Activated naive CD8-positive, alpha-beta T cell treated with anti-CD3 and anti-CD28 coated beads for 36 hours (primary cell): Measurements from ENCODE around the gene HOXB3. TPM values are rescaled to one million over a fixed set of nuclear protein-coding genes. Genes with fewer than 3 reads are reported as not detected.

ENCODE experiments used
- DNase-seq: peaks from one replicate; pipeline ENCODE4 v3.0.0; 2021
- H3K27ac Mint-ChIP-seq: one replicate; pipeline ENCODE4 v1.8.0; 2022; ENCODE audit warnings: mild to moderate bottlenecking, moderate library complexity, mixed read lengths
- H3K27me3 Mint-ChIP-seq: one replicate; pipeline ENCODE4 v1.8.0; 2022; ENCODE audit warnings: mild to moderate bottlenecking, mixed read lengths
- H3K36me3 Mint-ChIP-seq: one replicate; pipeline ENCODE4 v1.8.0; 2021; ENCODE audit warnings: mild to moderate bottlenecking, mixed read lengths
- H3K4me1 Mint-ChIP-seq: one replicate; pipeline ENCODE4 v1.8.0; 2021; ENCODE audit warnings: mixed read lengths
- H3K4me3 Mint-ChIP-seq: one replicate; pipeline ENCODE4 v1.8.0; 2022; ENCODE audit warnings: mild to moderate bottlenecking, moderate library complexity, mixed read lengths
- H3K9me3 Mint-ChIP-seq: one replicate; pipeline ENCODE4 v1.8.0; 2022; ENCODE audit warnings: mixed read lengths
- total RNA-seq, 2 experiments: library from RNA; stranded (reverse); gene quantifications; one replicate each; pipeline ENCODE4 v1.2.3, GENCODE V29; 2021

The HOXB3 gene
- total RNA-seq, 2 experiments from 2014 or later: 1.4 to 2.0 TPM

DNA sequence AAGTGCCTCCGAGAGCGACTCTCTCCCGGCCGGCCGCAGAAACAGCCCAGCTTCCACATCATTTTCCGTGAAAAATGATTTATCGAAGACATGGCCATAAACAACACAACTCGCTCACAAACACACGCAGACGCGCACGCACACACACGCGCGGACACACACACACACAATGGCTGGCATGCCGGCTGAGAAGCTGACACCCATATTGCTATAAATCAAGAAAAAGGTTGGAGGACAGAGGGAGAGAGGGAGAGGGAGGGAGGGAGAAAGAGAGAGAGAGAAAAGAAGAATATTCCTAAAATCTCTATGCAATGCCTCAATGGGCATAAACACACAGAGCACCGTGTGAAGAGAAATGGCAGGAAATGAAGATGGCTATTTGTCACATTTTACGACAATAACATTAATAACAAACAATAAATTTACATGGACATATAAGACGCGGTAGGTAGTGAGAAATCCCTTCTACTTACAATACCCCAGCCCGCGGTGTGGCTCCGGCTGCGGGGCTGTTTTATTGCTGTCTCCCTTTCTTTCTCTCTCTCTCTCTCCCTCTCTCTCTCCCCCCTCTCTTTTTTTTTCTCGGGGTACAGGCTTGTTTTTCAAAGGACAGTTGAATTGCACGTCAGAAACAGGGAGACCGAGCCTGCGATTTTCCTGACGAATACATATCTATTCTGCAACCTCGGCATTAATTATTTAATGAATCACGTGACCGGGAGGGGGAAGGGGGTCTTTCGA lies 21.4 kb downstream of the HOXB3 start:
- H3K9me3 Mint-ChIP-seq: no peaks in the 10 kb centered on the region
- peaks cover 1% of the 10 kb centered on the region for H3K4me1 Mint-ChIP-seq
- no peaks in the 10 kb centered on the region for H3K36me3 Mint-ChIP-seq
- peaks cover 3% of the 10 kb centered on the region for H3K27me3 Mint-ChIP-seq
- peak overlapping the region; percentile 9 for H3K4me3 Mint-ChIP-seq
- no peak overlapping the region for H3K27ac Mint-ChIP-seq
- DNase-seq: no peak

GRCh38 chr17:48567646-48568354 lies 22.2 kb downstream of the HOXB3 start:
- peaks cover 1% of the 10 kb centered on the region for H3K4me1 Mint-ChIP-seq
- no peak for DNase-seq
- no peak overlapping the region for H3K27ac Mint-ChIP-seq
- H3K36me3 Mint-ChIP-seq: no peaks in the 10 kb centered on the region
- H3K4me3 Mint-ChIP-seq: no peak overlapping the region
- no peaks in the 10 kb centered on the region for H3K9me3 Mint-ChIP-seq
- H3K27me3 Mint-ChIP-seq: peaks cover 9% of the 10 kb centered on the region

DNA sequence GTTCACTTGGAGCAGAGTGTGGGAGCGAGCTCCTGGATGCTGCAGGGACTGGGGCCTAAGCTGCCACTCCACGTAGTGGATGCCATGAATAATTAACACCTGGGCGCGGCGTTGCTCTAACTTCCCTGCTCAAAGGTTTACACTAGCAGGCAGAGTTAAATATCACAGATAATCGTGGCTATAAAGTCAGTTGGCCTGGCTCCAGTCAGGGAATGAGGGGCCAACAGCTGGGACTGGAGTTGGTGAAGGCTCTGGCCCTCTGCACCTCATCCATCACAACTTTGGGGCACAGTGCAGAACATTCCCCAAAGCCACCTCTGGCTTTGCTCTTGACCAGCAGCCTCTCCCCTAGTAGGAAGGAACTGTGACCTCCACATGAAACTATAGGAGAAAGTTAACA lies 22.8 kb downstream of the HOXB3 start:
- peaks cover 14% of the 10 kb centered on the region for H3K27me3 Mint-ChIP-seq
- H3K4me3 Mint-ChIP-seq: no peak overlapping the region
- peaks cover 1% of the 10 kb centered on the region for H3K4me1 Mint-ChIP-seq
- no peak overlapping the region for H3K27ac Mint-ChIP-seq
- H3K36me3 Mint-ChIP-seq: no peaks in the 10 kb centered on the region
- no peak for DNase-seq
- no peaks in the 10 kb centered on the region for H3K9me3 Mint-ChIP-seq

DNA sequence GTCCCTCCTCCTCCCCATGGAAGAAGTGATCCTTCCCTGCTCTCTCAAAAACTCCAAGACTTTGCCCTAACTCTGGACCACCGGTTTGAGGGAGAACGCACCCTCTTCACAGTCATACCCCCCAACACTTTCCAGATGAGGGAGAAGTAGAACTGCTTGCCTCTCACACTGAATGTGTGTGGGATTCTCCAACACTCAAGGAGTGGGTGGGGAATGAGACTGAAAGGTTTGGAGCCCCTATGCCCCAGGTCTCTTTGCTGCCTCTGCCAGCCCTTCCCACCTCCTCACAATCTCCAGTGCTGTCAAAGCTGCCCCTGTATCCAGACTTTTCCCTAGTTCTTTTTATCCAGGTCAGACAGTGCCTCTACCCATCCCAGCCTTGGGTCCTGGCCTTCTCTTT lies 23.3 kb downstream of the HOXB3 start:
- Mint-ChIP-seq H3K4me3 (no peak overlapping the region), H3K36me3 (no peaks in the 10 kb centered on the region), H3K27ac (no peak overlapping the region), H3K4me1 (peaks cover 2% of the 10 kb centered on the region), H3K9me3 (no peaks in the 10 kb centered on the region), H3K27me3 (peaks cover 14% of the 10 kb centered on the region)
- DNase-seq: no peak

- H3K9me3 Mint-ChIP-seq: no peaks in the 10 kb centered on the region
- no peak for DNase-seq
- no peaks in the 10 kb centered on the region for H3K36me3 Mint-ChIP-seq
- H3K27ac Mint-ChIP-seq: no peak overlapping the region
- peaks cover 14% of the 10 kb centered on the region for H3K27me3 Mint-ChIP-seq
- peaks cover 8% of the 10 kb centered on the region for H3K4me1 Mint-ChIP-seq
- H3K4me3 Mint-ChIP-seq: no peak overlapping the region
Measured at GRCh38 chr17:48565925-48566710, 23.9 kb downstream of the HOXB3 start.

DNA sequence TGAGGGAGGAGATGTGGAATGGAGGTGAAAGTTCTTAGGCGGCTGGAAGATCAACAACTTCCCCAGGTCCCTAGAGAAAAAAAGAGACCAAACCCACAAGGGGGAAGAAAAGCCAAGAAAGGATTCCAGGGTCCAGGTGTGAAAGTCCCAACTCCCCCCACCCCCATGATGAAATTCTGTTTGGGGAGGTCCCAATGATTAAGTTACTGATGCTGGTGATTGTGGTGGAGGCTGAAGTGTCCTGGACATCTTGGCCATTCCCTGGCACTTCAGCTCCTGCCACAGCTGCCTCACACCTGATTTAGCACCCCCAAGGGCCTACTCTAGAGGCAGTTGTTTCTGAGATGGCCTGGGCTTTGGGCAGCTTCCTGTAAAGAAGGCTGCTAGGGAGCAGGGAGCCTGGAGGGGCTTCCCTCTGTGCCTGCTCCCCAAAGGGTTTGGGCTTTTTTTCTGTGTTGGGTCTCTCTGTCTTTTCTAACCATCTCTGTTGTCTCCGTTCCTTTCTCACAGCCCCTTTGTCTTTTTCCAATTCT lies 25.0 kb downstream of the HOXB3 start:
- Mint-ChIP-seq H3K4me3 (no peak overlapping the region), H3K4me1 (peaks cover 9% of the 10 kb centered on the region), H3K9me3 (no peaks in the 10 kb centered on the region), H3K36me3 (no peaks in the 10 kb centered on the region), H3K27me3 (peaks cover 14% of the 10 kb centered on the region), H3K27ac (no peak overlapping the region)
- DNase-seq: no peak

- no peaks in the 10 kb centered on the region for H3K36me3 Mint-ChIP-seq
- no peak for DNase-seq
- H3K4me1 Mint-ChIP-seq: peaks cover 9% of the 10 kb centered on the region
- H3K27me3 Mint-ChIP-seq: peaks cover 14% of the 10 kb centered on the region
- no peak overlapping the region for H3K4me3 Mint-ChIP-seq
- H3K27ac Mint-ChIP-seq: no peak overlapping the region
- H3K9me3 Mint-ChIP-seq: no peaks in the 10 kb centered on the region
Measured at GRCh38 chr17:48564188-48565021, 25.6 kb downstream of the HOXB3 start.

GRCh38 chr17:48563867-48564187 lies 26.2 kb downstream of the HOXB3 start:
- Mint-ChIP-seq H3K27me3 (peaks cover 14% of the 10 kb centered on the region), H3K4me3 (peak overlapping the region; percentile 22), H3K36me3 (no peaks in the 10 kb centered on the region), H3K4me1 (peaks cover 9% of the 10 kb centered on the region), H3K9me3 (no peaks in the 10 kb centered on the region), H3K27ac (no peak overlapping the region)
- no peak for DNase-seq

GRCh38 chr17:48563385-48563838 lies 26.6 kb downstream of the HOXB3 start:
- H3K27me3 Mint-ChIP-seq: peaks cover 14% of the 10 kb centered on the region
- peaks cover 9% of the 10 kb centered on the region for H3K4me1 Mint-ChIP-seq
- no peaks in the 10 kb centered on the region for H3K36me3 Mint-ChIP-seq
- peak overlapping the region; percentile 22 for H3K4me3 Mint-ChIP-seq
- no peak overlapping the region for H3K27ac Mint-ChIP-seq
- no peak for DNase-seq
- H3K9me3 Mint-ChIP-seq: no peaks in the 10 kb centered on the region

GRCh38 chr17:48562934-48563333 lies 27.1 kb downstream of the HOXB3 start:
- peaks cover 16% of the 10 kb centered on the region for H3K27me3 Mint-ChIP-seq
- no peak overlapping the region for H3K4me3 Mint-ChIP-seq
- peaks cover 9% of the 10 kb centered on the region for H3K4me1 Mint-ChIP-seq
- H3K27ac Mint-ChIP-seq: no peak overlapping the region
- no peaks in the 10 kb centered on the region for H3K36me3 Mint-ChIP-seq
- no peak for DNase-seq
- H3K9me3 Mint-ChIP-seq: no peaks in the 10 kb centered on the region

GRCh38 chr17:48561884-48562810 lies 27.9 kb downstream of the HOXB3 start:
- Mint-ChIP-seq H3K4me3 (no peak overlapping the region), H3K4me1 (peaks cover 9% of the 10 kb centered on the region), H3K27ac (no peak overlapping the region), H3K36me3 (no peaks in the 10 kb centered on the region), H3K27me3 (peaks cover 19% of the 10 kb centered on the region), H3K9me3 (no peaks in the 10 kb centered on the region)
- no peak for DNase-seq

DNA sequence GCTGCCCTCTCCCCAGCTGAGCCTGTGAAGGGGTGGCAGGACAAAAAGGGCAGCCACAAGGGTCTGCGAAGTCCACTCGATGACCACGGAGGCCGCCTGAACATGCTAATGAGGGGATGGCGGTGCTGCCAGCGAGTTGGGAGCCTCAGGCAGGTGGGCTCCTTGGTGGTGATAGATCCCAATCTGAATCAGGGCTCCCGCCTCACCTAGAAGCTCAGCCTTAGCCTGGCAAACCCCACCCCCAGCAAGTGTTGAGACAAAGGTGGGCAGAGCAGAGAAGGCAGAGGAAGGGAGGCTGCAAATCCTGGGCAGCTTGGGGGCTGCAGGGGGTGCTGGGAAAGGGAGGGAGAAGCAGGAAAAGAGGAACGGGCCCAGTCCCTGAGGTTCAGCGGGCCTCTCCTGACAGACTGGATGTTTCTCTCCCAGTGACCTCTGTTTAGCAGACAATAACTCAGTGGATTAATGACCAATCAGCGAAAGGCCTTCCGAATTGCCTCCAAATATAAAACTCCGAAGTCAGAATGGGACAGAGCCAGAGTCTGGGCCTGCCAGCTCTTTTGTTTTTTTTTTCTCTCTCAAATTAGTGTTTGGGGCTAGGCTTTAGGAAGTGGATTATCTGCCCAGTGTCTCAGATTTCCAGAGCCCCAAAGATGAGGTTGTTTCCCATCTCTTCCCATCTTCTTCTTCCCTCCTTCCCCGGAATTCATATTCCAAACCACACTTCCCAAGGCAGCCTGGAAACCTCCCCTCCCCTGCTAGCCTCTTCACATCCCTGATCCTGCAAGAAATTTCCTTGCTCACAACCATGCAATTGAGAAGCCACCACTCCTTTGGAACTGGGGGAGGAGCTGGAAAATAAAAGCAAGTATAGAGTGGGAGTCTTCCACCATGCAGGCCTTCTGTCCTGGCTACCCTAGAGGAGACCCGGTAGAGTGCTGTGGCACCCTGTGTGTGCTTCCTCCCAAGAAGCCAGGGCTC lies 29.9 kb downstream of the HOXB3 start:
- H3K4me3 Mint-ChIP-seq: no peak overlapping the region
- H3K9me3 Mint-ChIP-seq: no peaks in the 10 kb centered on the region
- H3K27ac Mint-ChIP-seq: no peak overlapping the region
- H3K27me3 Mint-ChIP-seq: peaks cover 34% of the 10 kb centered on the region
- no peaks in the 10 kb centered on the region for H3K36me3 Mint-ChIP-seq
- H3K4me1 Mint-ChIP-seq: peaks cover 13% of the 10 kb centered on the region
- DNase-seq: no peak
